HG02852 (cell line): ENCODE measurements around the gene CRYM.
"Not testable (repeated sequence)": the region's sequence is repeated elsewhere in the genome, so short reads cannot be mapped to it uniquely, and the experiment has no call there.

Experiments
- ATAC-seq: cut with Tn5 transposase; IDR thresholded peaks from one replicate; pipeline ENCODE4 v1.9.1; 2021; ENCODE audit warnings: mild to moderate bottlenecking, moderate library complexity; ENCODE audit not compliant: unreplicated experiment

CRYM gene

GRCh38 chr16:21250072-21250923 lies 27.8 kb downstream of the CRYM start:
- ATAC-seq: no peak

GRCh38 chr16:21248179-21248578 lies 29.9 kb downstream of the CRYM start:
- not testable (repeated sequence) for ATAC-seq

GRCh38 chr16:21244518-21245215 lies 33.4 kb downstream of the CRYM start:
- no peak for ATAC-seq

- ATAC-seq: no peak
Observed at GRCh38 chr16:21242756-21243155, 35.3 kb downstream of the CRYM start.

- ATAC-seq: no peak
Observed at GRCh38 chr16:21239646-21240045, 38.4 kb downstream of the CRYM start.

- no peak for ATAC-seq
Observed at GRCh38 chr16:21236831-21237230, 41.3 kb downstream of the CRYM start.

- ATAC-seq: no peak
Observed at GRCh38 chr16:21235199-21235585, 42.9 kb downstream of the CRYM start.

- no peak for ATAC-seq
Observed at GRCh38 chr16:21233521-21234150, 44.5 kb downstream of the CRYM start, which contains the start of gene ANKS4B. TSS of gene ANKS4B (plus strand) at chr16:21233699. CDS start at chr16:21233738, 39 bp downstream.

- ATAC-seq: no peak
Observed at GRCh38 chr16:21233045-21233520, 45.0 kb downstream of the CRYM start.

GRCh38 chr16:21228361-21228872 lies 49.7 kb downstream of the CRYM start:
- no peak for ATAC-seq

GRCh38 chr16:21227866-21228265 lies 50.2 kb downstream of the CRYM start:
- no peak for ATAC-seq

- ATAC-seq: no peak
Observed at GRCh38 chr16:21226749-21227148, 51.3 kb downstream of the CRYM start.

- no peak for ATAC-seq
Observed at GRCh38 chr16:21224800-21225199, 53.3 kb downstream of the CRYM start.

GRCh38 chr16:21223787-21224186 lies 54.3 kb downstream of the CRYM start:
- no peak for ATAC-seq

GRCh38 chr16:21222495-21223337 lies 55.4 kb downstream of the CRYM start:
- ATAC-seq: no peak

- ATAC-seq: no peak
Observed at GRCh38 chr16:21219551-21219950, 58.5 kb downstream of the CRYM start.

- ATAC-seq: no peak
Observed at GRCh38 chr16:21218153-21218552, 59.9 kb downstream of the CRYM start.

GRCh38 chr16:21217121-21217520 lies 61.0 kb downstream of the CRYM start:
- no peak for ATAC-seq

GRCh38 chr16:21214086-21214485 lies 64.0 kb downstream of the CRYM start:
- ATAC-seq: no peak

GRCh38 chr16:21211486-21211885 lies 66.6 kb downstream of the CRYM start, which contains the start of gene ZP2:
TSS of gene ZP2 (minus strand) at chr16:21211574. CDS start at chr16:21211547, 27 bp downstream.
- no peak for ATAC-seq
